K562 treated with DMSO at 1 percent for 12 hours (cell line): ENCODE measurements around the gene UGT3A1. TPM values are rescaled to one million over a fixed set of nuclear protein-coding genes. Genes with fewer than 3 reads are reported as not detected.

Experiments used
- total RNA-seq: library from RNA; unstranded; fragments of 300-600 nt; gene quantifications from 2 replicates; pipeline ENCODE4 v1.2.3, GENCODE V29; 2022; ENCODE audit not compliant: insufficient read depth

UGT3A1 gene, protein sequence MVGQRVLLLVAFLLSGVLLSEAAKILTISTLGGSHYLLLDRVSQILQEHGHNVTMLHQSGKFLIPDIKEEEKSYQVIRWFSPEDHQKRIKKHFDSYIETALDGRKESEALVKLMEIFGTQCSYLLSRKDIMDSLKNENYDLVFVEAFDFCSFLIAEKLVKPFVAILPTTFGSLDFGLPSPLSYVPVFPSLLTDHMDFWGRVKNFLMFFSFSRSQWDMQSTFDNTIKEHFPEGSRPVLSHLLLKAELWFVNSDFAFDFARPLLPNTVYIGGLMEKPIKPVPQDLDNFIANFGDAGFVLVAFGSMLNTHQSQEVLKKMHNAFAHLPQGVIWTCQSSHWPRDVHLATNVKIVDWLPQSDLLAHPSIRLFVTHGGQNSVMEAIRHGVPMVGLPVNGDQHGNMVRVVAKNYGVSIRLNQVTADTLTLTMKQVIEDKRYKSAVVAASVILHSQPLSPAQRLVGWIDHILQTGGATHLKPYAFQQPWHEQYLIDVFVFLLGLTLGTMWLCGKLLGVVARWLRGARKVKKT
- not detected in 2 replicates for total RNA-seq

DNA sequence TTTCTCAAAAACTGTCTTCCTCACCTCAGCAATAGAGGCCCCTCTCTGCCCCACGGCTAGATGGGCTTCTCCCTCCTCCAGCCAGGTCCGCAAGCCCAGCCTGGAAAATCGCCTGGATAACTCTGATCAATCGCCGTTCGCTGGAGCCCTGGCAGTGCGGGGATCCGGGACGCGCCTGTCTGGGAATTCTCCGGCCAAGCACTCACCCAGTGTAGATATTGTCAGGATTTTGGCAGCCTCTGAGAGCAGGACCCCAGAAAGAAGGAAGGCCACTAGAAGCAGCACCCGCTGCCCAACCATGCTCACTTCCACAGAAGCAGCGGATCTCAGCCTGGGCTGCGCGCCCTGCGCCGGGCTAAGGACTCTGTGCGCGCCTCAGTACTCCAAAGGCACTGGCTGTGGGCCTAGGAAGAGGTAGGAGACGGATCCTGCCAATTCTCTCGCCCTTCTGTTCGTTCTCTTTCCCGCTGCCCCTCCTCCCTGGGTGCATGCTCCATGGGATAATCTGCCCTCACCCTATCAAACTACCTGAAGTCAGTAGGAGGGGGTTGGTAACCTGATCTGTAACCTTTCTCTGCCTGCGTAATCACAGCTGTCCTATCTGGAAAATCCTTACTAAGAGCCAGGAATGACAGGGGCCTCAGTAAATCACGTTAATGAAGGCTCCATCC is at the start of gene UGT3A1:
Gene UGT3A1, minus strand, starts transcription at position 450 of the 671 bp plus-strand sequence. Its CDS starts 150 bp downstream, at position 300.

DNA sequence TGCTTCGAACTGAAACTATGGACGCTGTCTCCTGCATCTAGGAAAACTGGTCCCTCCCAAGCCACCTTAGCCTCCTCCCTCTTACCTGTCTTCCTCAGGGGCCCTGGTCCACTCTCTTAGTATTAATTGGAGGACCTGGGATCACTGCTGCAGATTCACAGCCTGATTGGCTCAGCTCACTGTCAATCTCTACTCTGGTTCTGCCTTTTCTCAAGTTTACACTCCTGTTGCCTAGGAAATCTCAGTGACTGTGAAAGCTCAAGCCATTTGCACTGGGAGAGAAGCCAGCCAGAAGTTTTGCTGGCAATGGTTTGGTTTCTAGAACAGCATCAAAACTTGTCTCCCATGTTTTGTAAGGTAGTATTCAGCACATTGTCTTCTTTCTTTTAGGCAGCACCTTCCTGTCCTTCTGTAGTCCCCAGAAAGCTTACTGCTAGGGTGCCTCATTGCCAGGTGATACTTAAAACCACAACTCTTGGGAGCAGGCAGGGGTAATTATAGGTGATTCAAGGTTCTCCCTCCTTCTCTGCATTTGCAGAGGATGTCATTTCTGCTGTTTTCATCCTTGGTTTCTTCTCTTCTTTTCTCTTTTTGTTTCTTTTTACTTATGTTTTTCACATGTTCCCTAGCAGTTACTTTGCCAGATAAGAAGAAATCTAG is 52.5 kb downstream of the UGT3A1 start, which contains the start of gene CAPSL:
Gene CAPSL, minus strand, starts transcription at position 55 of the 660 bp plus-strand sequence. CDS start 17,502 bp downstream, outside the sequence.

Other genes starting within 250 kb of the UGT3A1 start
- not detected in 2 replicates for gene IL7R, start 134.5 kb downstream of the UGT3A1 start, total RNA-seq
- gene CAPSL, start 52.8 kb downstream of the UGT3A1 start, total RNA-seq, result not detected in 2 replicates
- not detected in 2 replicates for gene UGT3A2, start 75.5 kb upstream of the UGT3A1 start, total RNA-seq
- 1.4 and 8.6 TPM in 2 replicates for gene LMBRD2, start 160.5 kb upstream of the UGT3A1 start, total RNA-seq
- gene SKP2, start 160.7 kb upstream of the UGT3A1 start, total RNA-seq, result 14.7 and 40.3 TPM in 2 replicates